Omental fat pad (tissue), 4 donors: ENCODE results near the gene REL. TPM values are rescaled to one million over a fixed set of nuclear protein-coding genes. Genes with fewer than 3 reads are reported as not detected.

Source experiments
- ATAC-seq: fragments of 150-250 bp; one replicate; pipeline ENCODE4 v1.9.1; 2016; ENCODE audit warnings: mild to moderate bottlenecking, moderate library complexity; ENCODE audit not compliant: low FRiP score
- DNase-seq: peaks from one replicate; pipeline ENCODE4 v3.0.0-alpha.2; 2019; ENCODE audit warnings: low spot score
- total RNA-seq, 4 donors: library from RNA; depleted of rRNA; stranded (reverse); fragments of >200 nt; gene quantifications; one replicate each; pipeline ENCODE4 v1.1.0, GENCODE V29; 2016
- TF ChIP-seq, protein P1 (sequence below), 3 donors: fragments of 450-650 bp; IDR thresholded peaks; one replicate each; pipeline ENCODE4 v1.5.1; 2016 to 2017; ENCODE audit warnings: antibody characterized with exemption in 3 of 3, mild to moderate bottlenecking in 3 of 3, moderate library complexity in 2 of 3

The REL gene
- total RNA-seq, 4 donors from 2014 or later = 15.5 to 128 (median 22.5) TPM

DNA sequence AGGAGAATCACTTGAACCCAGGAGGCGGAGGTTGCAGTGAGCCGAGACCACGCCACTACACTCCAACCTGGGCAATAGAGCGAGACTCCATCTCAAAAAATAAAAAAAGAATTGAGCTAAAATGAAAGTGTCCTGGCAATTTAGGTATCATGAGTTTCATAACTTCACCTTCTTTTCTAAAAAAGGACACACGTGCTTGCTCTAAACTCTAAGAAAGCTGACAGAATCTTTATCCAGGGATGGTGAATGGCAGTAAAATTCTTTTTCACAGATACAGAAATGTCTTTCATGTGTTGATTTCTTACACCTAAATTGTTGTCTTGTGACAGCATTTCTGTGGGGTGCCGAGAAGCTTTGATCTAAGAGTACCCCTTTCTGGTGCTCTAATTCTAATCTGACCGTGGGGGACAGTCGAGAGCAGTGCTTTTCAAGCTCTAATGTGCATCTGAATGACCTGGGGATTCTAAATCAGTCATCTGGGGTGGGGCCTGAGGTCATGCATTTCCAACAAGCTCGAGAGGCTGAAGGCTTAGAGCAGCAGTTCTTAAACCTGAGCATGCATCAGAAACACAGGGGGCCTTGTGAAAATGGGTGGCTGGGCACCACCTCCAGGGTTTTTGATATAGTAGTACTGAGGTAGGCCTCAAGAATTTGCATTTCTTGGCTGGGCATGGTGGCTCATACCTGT lies 42.1 kb upstream of the REL start:
- ATAC-seq = no peak
- TF ChIP-seq, protein P1, sequence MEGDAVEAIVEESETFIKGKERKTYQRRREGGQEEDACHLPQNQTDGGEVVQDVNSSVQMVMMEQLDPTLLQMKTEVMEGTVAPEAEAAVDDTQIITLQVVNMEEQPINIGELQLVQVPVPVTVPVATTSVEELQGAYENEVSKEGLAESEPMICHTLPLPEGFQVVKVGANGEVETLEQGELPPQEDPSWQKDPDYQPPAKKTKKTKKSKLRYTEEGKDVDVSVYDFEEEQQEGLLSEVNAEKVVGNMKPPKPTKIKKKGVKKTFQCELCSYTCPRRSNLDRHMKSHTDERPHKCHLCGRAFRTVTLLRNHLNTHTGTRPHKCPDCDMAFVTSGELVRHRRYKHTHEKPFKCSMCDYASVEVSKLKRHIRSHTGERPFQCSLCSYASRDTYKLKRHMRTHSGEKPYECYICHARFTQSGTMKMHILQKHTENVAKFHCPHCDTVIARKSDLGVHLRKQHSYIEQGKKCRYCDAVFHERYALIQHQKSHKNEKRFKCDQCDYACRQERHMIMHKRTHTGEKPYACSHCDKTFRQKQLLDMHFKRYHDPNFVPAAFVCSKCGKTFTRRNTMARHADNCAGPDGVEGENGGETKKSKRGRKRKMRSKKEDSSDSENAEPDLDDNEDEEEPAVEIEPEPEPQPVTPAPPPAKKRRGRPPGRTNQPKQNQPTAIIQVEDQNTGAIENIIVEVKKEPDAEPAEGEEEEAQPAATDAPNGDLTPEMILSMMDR (IDR thresholded peaks at IDR 0.05) = no peak
- DNase-seq = no peak

DNA sequence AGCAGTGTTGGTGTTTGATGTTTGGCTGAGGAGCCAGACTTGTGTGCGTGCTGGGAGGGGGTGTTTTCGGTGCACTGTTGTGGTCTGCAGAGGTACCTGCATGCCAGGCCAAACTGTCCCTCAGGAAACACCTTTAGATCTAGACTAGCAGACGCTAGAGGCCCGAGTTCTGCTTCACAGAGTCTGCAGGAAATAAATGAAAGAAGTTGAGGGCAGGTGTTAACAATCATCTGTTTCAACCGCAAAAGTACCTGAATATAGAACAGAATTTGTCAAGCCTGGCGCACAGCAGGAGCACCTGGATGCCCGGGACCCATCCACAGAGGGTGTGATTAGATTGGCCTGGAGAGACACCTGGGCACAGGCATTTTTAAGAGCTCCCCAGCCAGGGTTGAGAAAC lies 40.5 kb upstream of the REL start:
- ATAC-seq = no peak
- TF ChIP-seq, protein P1 (IDR thresholded peaks at IDR 0.05) = no peak
- no peak for DNase-seq

DNA sequence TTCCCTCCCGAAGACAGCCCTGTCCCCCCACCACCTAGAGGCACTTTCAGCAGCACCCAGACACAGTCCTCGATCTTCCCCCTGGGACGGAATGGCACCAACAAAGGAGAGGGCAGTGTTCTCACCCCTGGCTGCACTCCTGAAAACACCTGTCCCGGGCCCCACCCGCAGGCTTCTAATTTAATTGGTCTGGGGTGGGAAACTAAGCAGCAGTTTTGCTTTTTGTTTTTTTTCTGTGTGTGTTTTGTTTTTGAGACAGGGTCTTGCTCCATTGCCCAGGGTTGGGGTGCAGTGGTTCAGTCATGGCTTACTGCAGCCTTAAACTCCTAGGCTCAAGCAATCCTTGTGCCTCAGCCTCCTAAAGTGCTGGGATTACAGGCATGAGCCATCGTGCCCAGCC lies 38.4 kb upstream of the REL start:
- TF ChIP-seq, protein P1 (IDR thresholded peaks at IDR 0.05) = no peak
- DNase-seq (no peak), ATAC-seq (no peak)

DNA sequence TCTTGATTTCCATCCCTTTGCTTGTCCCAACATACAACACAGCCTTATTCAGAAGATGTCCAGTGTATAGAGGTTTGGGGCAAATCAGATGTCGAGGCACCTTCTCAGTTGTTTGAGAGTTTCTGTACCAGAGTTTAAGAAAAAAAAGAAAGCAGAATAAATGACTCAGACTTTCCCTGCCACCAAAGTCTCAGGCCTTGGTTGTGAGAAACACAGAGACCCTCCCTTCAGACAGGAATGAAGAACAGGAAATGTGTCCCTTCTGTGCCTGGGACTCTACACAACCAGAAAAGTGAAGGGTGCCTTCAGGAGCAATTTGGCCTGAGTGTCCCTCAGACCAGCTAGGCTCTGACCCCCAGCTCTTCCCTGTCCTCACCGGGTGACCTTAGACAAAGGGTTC lies 37.3 kb upstream of the REL start:
- ATAC-seq (no peak), DNase-seq (no peak)
- TF ChIP-seq, protein P1 (IDR thresholded peaks at IDR 0.05) = no peak

DNA sequence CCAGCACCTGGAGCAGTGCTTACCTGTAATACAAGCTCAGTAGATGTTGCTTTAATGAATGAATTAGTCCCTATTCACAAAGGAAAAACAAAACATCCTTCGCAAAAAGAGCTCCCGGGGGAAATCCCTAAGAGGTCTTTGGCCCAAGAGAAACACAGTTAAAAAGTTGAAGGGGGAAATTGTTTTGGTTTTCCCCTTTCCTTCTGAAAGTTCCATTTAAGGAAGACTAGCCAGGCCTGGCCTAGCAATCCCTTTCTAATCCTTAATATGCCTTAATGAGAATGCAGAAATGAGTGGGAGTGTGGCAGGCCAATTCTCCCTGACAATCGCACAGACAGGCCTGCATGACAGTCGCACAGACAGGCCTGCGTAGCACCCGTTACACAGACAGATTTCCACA lies 33.5 kb upstream of the REL start:
- TF ChIP-seq, protein P1 (IDR thresholded peaks at IDR 0.05) = no peak
- no peak for DNase-seq
- ATAC-seq = no peak

DNA sequence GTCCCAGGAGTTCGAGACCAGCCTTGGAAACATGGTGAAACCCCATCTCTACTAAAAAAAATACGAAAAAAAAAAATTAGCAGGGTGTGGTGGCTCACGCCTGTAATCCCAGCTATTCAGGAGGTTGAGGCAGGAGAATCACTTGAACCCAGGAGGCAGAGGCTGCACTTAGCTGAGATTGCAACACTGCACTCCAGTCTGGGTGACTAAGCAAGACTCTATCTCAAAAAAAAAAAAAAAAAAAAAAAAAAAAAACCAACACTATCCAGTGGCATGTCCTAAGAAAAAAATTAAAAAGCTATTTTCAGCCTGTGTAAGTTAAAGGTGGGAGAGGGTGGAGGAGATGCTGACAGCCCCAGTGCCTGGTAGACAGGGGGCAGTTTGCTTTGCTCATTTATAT lies 32.2 kb upstream of the REL start:
- TF ChIP-seq, protein P1 (IDR thresholded peaks at IDR 0.05) = no peak
- DNase-seq (no peak), ATAC-seq (no peak)

DNA sequence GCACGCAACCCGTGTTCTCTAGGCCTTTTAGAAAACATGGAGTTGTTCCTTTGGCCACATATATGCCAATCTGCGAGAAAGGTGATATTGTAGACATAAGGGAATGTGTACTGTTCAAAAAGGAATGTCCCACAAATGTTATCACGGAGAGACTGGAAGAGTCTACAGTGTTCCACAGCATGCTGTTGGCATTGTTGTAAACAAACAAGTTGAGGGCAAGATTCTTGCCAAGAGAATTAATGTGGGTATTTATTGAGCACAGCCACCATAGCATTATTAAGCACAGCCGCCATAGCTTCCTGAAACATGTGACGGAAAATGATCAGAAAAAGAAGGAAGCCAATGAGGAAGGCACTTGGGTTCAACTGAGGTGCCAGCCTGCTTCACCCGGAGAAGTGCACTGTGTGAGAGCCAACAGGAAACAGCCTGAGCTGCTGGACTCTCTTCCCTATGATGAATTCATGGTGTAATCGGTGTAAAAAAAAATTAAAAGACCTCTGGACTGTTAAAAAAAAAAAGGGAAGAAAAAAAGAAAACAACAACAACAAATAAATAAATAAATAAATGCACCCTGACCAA lies 29.0 kb upstream of the REL start:
- ATAC-seq (no peak), DNase-seq (no peak)
- TF ChIP-seq, protein P1 (IDR thresholded peaks at IDR 0.05) = no peak
